ENCODE data around the gene SCN11A. TPM values are rescaled to one million over a fixed set of nuclear protein-coding genes. Genes with fewer than 3 reads are reported as not detected.

SCN11A gene
- total RNA-seq, 1 experiment from 2014 or later = not detected

- no peaks in the 10 kb centered on the region for H3K27me3 Mint-ChIP-seq (ENCODE audit: insufficient read depth, unreplicated experiment)
- H3K27ac Mint-ChIP-seq (ENCODE audit: unreplicated experiment) = no peak overlapping the region
- no peaks in the 10 kb centered on the region for H3K4me1 ChIP-seq
- CTCF ChIA-PET = interaction anchor here (0.6 kb wide), 1 partner anchor 105 kb away, joined by 11 read pairs; no protein-coding TSS in a partner anchor
- POLR2A ChIA-PET = no interaction called here
- no peak overlapping the region for H3K4me3 Mint-ChIP-seq (ENCODE audit: unreplicated experiment)
- H3K27me3 ChIP-seq (replicated peaks; ENCODE audit: control insufficient read depth, insufficient read depth, low read length) = no peaks in the 10 kb centered on the region
- no peak for DNase-seq
- no peak for TF ChIP-seq CTCF (IDR thresholded peaks at IDR 0.05; ENCODE audit: insufficient read depth in 1 of 2, low read depth in 1 of 2, low read length in 1 of 2, severe bottlenecking in 1 of 2, unreplicated experiment in 1 of 2)
- no peaks in the 10 kb centered on the region for H3K36me3 ChIP-seq (ENCODE audit: control insufficient read depth, insufficient read depth, low read length)
- no peaks in the 10 kb centered on the region for H3K9me3 Mint-ChIP-seq (ENCODE audit: unreplicated experiment)
- H3K36me3 Mint-ChIP-seq (ENCODE audit: insufficient read depth, unreplicated experiment) = peaks cover 27% of the 10 kb centered on the region
- no peaks in the 10 kb centered on the region for H3K9me3 ChIP-seq
- H3K4me3 ChIP-seq (ENCODE audit: low read depth, low read length) = no peak overlapping the region
- no peaks in the 10 kb centered on the region for H3K4me1 Mint-ChIP-seq (ENCODE audit: low read depth, unreplicated experiment)
- no TSS peak for BruUV-seq (replicated peaks)
- intact Hi-C loops (cut with micrococcal nuclease; ENCODE audit: unreplicated experiment) = no loop called here
These were observed 36.7 kb upstream of the SCN11A start for GRCh38 chr3:39088456-39088855.

DNA sequence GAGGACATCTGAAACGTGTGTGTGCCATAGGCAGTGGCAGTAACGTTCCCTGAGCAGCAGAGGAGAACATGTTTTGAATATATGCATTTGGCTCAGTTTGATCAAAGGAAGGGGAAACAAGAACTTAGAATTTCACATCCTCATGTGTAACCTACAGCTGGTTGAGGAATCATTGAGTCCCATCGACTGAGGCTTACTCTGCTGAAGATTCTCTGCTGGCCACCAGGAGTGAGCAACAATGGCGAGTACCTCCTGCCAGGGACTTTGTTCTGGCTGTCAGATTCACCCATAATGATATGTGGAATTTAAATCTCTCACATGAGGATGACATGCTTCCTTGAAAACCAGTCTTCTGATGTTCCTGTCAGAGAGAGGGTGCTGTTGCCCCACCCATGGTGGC, 34.4 kb upstream of the SCN11A start:
- H3K27me3 ChIP-seq (replicated peaks; ENCODE audit: control insufficient read depth, insufficient read depth, low read length) = no peaks in the 10 kb centered on the region
- peaks cover 35% of the 10 kb centered on the region for H3K36me3 Mint-ChIP-seq (ENCODE audit: insufficient read depth, unreplicated experiment)

DNA sequence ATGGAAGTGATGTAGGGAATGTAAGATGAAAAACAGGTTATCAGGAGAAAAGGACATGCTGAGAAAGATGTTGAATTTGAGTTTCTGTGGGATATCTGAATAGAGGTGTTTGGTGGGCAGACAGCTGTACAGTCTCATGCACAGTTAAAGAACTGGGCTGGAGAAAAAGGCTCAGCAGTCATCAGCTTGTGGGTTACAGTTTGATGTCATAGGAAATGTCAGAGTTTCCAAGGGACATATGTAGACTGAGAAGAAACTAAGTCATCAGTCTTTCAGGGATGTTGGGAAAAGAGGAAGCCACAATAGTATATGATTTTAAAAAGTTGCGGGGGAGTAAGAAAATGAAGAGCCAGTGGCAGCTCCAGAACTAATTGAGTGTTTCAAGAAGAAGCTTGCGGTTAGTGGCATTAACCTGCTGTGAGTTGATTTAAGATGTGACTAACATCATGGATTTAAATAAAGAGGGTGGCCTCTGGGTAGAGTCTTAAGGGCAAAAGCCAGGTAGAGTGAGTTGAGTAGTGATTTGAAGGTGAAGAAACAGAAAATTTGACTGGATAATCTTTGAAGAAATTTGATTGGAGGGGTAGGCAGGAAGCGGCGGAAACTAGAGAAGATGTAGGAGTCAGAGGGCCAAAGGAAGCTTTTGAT, 31.0 kb upstream of the SCN11A start:
- Mint-ChIP-seq H3K9me3 (ENCODE audit: unreplicated experiment) (no peaks in the 10 kb centered on the region), H3K36me3 (ENCODE audit: insufficient read depth, unreplicated experiment) (peaks cover 35% of the 10 kb centered on the region), H3K4me1 (ENCODE audit: low read depth, unreplicated experiment) (no peaks in the 10 kb centered on the region), H3K4me3 (ENCODE audit: unreplicated experiment) (no peak overlapping the region), H3K27me3 (ENCODE audit: insufficient read depth, unreplicated experiment) (no peaks in the 10 kb centered on the region), H3K27ac (ENCODE audit: unreplicated experiment) (no peak overlapping the region)
- intact Hi-C loops (cut with micrococcal nuclease; ENCODE audit: unreplicated experiment) = no loop called here
- no TSS peak for BruUV-seq (replicated peaks)
- CTCF ChIA-PET = no interaction called here
- Histone ChIP-seq H3K4me1 (no peaks in the 10 kb centered on the region), H3K4me3 (ENCODE audit: low read depth, low read length) (no peak overlapping the region), H3K9me3 (no peaks in the 10 kb centered on the region), H3K27me3 (replicated peaks; ENCODE audit: control insufficient read depth, insufficient read depth, low read length) (no peaks in the 10 kb centered on the region), H3K36me3 (ENCODE audit: control insufficient read depth, insufficient read depth, low read length) (no peaks in the 10 kb centered on the region)
- DNase-seq = no peak
- POLR2A ChIA-PET = no interaction called here
- TF ChIP-seq CTCF (IDR thresholded peaks at IDR 0.05; ENCODE audit: insufficient read depth in 1 of 2, low read depth in 1 of 2, low read length in 1 of 2, severe bottlenecking in 1 of 2, unreplicated experiment in 1 of 2) = no peak

More for the DNA sequence above, 34.4 kb upstream of the SCN11A start:
- Mint-ChIP-seq H3K4me3 (ENCODE audit: unreplicated experiment) (no peak overlapping the region), H3K9me3 (ENCODE audit: unreplicated experiment) (no peaks in the 10 kb centered on the region), H3K27ac (ENCODE audit: unreplicated experiment) (no peak overlapping the region), H3K4me1 (ENCODE audit: low read depth, unreplicated experiment) (no peaks in the 10 kb centered on the region), H3K27me3 (ENCODE audit: insufficient read depth, unreplicated experiment) (no peaks in the 10 kb centered on the region)
- no peaks in the 10 kb centered on the region for H3K36me3 ChIP-seq (ENCODE audit: control insufficient read depth, insufficient read depth, low read length)
- ChIA-PET POLR2A (no interaction called here), CTCF (interaction anchor here (0.9 kb wide), 1 partner anchor 202 kb away, joined by 4 read pairs; no protein-coding TSS in a partner anchor)
- no peak for DNase-seq
- no peaks in the 10 kb centered on the region for H3K4me1 ChIP-seq
- intact Hi-C loops (cut with micrococcal nuclease; ENCODE audit: unreplicated experiment) = no loop called here
- no TSS peak for BruUV-seq (replicated peaks)
- H3K4me3 ChIP-seq (ENCODE audit: low read depth, low read length) = no peak overlapping the region
- no peak for TF ChIP-seq CTCF (IDR thresholded peaks at IDR 0.05; ENCODE audit: insufficient read depth in 1 of 2, low read depth in 1 of 2, low read length in 1 of 2, severe bottlenecking in 1 of 2, unreplicated experiment in 1 of 2)
- H3K9me3 ChIP-seq = no peaks in the 10 kb centered on the region
